Colonic mucosa (tissue), 4 donors: ENCODE data around the gene UPK1B. TPM values are rescaled to one million over a fixed set of nuclear protein-coding genes. Genes with fewer than 3 reads are reported as not detected.
"Not testable (repeated sequence)": the region's sequence is repeated elsewhere in the genome, so short reads cannot be mapped to it uniquely, and the experiment has no call there.

ENCODE experiments used
- DNase-seq: peaks from one replicate; pipeline ENCODE4 v3.0.0-alpha.2; 2020
- H3K27ac ChIP-seq: fragments of 200-600 bp; one replicate; pipeline ENCODE4 v1.8.0; 2021
- H3K27me3 ChIP-seq: fragments of 200-600 bp; one replicate; pipeline ENCODE4 v1.8.0; 2021
- H3K36me3 ChIP-seq: fragments of 200-600 bp; one replicate; pipeline ENCODE4 v1.8.0; 2021
- H3K4me1 ChIP-seq: fragments of 200-600 bp; one replicate; pipeline ENCODE4 v1.8.0; 2021; ENCODE audit warnings: mild to moderate bottlenecking
- H3K4me3 ChIP-seq: fragments of 200-600 bp; one replicate; pipeline ENCODE4 v1.8.0; 2021
- H3K9ac ChIP-seq, 2 donors: one replicate each; pipeline ENCODE4 v1.7.0; 2013; ENCODE audit warnings: control low read depth in 2 of 2, low read depth in 2 of 2, low read length in 2 of 2
- H3K9me3 ChIP-seq: fragments of 200-600 bp; one replicate; pipeline ENCODE4 v1.8.0; 2021
- intact Hi-C: fragments of 100-400 bp; cut with DNase I; formaldehyde crosslinking; loops from one replicate; pipeline ENCODE4 v1.14.1; 2022
- total RNA-seq, 2 donors: library from RNA; stranded (reverse); fragmentation: NEBNext Ultra II Directional in 1 of 2; extraction: Animal tissue kit (Norgen Biotek cat#: 25700) in 1 of 2; gene quantifications; one replicate each; pipeline ENCODE4 v1.2.1, GENCODE V29; 2021
- TF ChIP-seq, protein P1 (sequence below): fragments of 200-600 bp; IDR thresholded peaks from one replicate; pipeline ENCODE4 v1.8.0; 2022; ENCODE audit warnings: antibody characterized with exemption, mild to moderate bottlenecking
- donor health status: healthy.
- donor health status: DM: no; HTN: no; CAD: no.
- donor health status: DM: no; HTN: no; CAD: no.

The UPK1B gene
- total RNA-seq, 2 donors from 2014 or later, result not detected

DNA sequence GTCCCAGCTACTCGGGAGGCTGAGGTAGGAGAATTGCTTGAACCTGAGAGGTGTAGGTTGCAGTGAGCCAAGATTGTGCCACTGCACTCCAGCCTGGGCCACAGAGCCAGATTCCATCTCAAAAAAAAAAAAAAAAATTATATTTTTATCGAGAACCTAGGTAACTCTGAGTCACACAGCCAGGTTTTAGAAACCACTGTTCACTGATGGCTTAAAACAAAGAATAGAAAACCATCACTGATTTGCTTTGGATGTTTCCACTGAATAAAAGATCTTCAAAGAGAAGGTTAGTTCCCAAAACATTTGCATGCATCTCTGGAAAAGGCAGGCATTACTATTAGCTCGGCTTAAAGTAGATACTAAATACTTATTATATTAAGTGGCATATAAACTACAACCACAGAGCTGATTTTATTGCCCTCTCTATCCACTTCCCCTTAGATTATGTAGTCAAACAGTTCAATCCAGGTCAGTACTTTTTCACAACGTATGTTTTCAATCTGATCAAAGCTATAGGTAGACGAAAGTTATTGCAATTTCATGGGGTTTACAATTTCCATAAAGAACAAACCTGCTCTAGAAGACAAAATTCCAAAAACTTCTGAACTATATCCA is 65.9 kb downstream of the UPK1B start:
- Histone ChIP-seq H3K4me1 (no peaks in the 10 kb centered on the region), H3K27ac (peak overlapping the region; percentile 84), H3K4me3 (peak overlapping the region; percentile 58), H3K27me3 (no peaks in the 10 kb centered on the region), H3K9me3 (no peaks in the 10 kb centered on the region), H3K36me3 (no peaks in the 10 kb centered on the region), H3K9ac (peak overlapping the region; percentile 84 to 98)
- intact Hi-C loops, result no loop called here
- no peak for DNase-seq
- TF ChIP-seq, protein P1, sequence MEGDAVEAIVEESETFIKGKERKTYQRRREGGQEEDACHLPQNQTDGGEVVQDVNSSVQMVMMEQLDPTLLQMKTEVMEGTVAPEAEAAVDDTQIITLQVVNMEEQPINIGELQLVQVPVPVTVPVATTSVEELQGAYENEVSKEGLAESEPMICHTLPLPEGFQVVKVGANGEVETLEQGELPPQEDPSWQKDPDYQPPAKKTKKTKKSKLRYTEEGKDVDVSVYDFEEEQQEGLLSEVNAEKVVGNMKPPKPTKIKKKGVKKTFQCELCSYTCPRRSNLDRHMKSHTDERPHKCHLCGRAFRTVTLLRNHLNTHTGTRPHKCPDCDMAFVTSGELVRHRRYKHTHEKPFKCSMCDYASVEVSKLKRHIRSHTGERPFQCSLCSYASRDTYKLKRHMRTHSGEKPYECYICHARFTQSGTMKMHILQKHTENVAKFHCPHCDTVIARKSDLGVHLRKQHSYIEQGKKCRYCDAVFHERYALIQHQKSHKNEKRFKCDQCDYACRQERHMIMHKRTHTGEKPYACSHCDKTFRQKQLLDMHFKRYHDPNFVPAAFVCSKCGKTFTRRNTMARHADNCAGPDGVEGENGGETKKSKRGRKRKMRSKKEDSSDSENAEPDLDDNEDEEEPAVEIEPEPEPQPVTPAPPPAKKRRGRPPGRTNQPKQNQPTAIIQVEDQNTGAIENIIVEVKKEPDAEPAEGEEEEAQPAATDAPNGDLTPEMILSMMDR, result no peak

DNA sequence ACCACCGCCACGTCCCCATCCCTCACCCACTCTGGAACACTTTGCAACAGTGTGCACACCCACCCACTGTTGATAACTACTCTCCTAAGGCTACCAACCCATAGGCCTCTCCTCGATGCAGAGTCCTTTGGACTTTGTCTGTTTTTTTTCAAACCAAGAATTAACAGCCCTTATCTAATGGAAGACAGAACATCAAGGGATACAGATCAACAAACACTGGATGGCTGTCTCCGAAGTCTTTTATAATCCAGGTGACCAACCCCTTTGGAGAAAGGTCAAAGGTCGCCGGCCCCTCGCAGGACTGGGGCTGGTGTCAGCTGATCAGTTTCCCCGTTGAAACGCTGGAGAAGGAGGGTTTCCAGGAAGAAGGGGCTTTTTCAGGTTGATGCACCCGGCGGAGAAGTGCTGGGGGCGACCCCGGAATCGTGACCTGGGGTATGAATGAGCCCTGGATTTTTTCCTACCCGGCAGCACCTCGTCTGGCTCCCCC is 66.7 kb downstream of the UPK1B start:
- TF ChIP-seq, protein P1, result no peak
- peak overlapping the region; percentile 58 for H3K4me3 ChIP-seq
- peak overlapping the region; percentile 84 to 98 for H3K9ac ChIP-seq
- no peaks in the 10 kb centered on the region for H3K4me1 ChIP-seq
- H3K27me3 ChIP-seq, result no peaks in the 10 kb centered on the region
- intact Hi-C loops, result loop anchor here (2.0 to 10.0 kb wide), 2 partner anchors 93 to 355 kb away; partner anchors contain the start of gene TEX55
- H3K27ac ChIP-seq, result peak overlapping the region; percentile 84
- DNase-seq, result peak; percentile 82
- no peaks in the 10 kb centered on the region for H3K9me3 ChIP-seq
- H3K36me3 ChIP-seq, result no peaks in the 10 kb centered on the region

DNA sequence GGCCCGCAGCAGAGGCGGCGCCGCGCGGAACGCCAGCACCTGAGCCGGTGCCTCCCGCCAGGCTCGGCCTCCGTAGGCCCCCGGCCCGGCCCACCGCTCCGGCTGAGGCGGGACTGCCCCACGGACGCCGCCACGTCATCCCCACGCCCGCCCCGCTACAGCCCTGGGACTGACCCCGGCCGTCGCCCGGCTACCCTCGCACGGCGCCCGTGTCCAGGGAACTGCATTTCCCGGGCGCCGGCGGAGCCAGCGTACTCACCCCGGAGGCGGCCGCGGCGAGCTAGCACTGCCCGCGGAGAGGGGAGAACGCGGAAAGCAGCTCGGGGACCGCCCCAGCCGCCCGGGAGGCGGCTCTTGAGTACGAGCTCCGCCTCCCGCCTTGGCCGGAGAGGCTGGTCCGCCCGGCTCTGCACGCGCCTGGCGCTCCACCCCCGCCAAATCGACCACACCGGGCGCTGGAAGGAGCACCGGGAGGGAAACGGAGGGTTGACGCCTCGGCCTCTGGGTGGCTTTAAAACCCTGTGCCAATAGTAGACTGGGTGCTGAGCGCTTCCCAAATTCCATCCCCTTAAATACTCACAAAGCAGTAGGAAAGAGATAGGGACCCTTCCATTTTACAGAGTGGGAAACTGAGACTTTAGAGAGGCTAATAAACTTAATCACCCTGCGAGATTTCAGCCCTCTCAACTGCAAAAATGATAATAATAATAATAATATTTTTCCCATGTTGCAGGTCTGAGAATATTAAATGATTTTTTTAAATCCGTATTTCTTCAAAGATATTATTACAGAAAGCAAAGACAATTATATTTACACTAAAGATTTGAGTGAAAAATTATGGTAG is 67.4 kb downstream of the UPK1B start, which contains the start of gene B4GALT4:
TSS of gene B4GALT4 (minus strand) at position 288 of the 844 bp plus-strand sequence. CDS start 10,779 bp downstream, outside the sequence.
- DNase-seq, result peak; percentile 91
- peak within 1 kb of the TSS; percentile 84 to 98 for H3K9ac ChIP-seq
- TF ChIP-seq, protein P1, result no peak
- intact Hi-C loops, result loop anchor here (2.0 to 10.0 kb wide), 2 partner anchors 94 to 356 kb away; partner anchors contain the start of gene TEX55
- H3K36me3 ChIP-seq, result no peaks in the 10 kb centered on the region
- no peaks in the 10 kb centered on the region for H3K27me3 ChIP-seq
- no peaks in the 10 kb centered on the region for H3K9me3 ChIP-seq
- peak within 1 kb of the TSS; percentile 58 for H3K4me3 ChIP-seq
- no peaks in the 10 kb centered on the region for H3K4me1 ChIP-seq
- peak within 1 kb of the TSS; percentile 84 for H3K27ac ChIP-seq

DNA sequence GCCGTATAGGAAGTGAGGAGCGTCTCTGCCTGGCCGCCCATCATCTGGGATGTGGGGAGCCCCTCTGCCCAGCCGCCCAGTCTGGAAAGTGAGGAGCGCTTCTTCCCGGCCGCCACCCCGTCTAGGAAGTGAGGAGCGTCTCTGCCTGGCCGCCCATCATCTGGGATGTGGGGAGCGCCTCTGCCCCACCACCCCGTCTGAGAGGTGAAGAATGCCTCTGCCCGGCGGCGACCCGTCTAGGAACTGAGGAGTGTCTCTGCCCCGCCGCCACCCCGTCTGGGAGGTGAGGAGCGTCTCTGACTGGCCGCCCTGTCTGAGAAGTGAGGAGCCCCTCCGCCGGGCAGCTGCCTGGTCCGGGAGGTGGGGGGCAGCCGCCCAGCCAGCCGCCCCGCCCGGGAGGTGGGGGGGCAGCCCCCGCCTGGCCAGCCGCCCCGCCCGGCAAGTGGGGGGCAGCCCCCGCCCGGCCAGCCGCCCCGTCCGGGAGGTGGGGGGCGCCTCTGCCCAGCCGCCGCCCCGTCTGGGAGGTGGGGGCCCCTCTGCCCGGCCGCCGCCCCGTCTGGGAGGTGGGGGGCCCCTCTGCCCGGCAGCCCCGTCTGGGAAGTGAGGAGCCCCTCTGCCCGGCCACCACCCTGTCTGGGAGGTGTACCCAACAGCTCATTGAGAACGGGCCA is 69.1 kb downstream of the UPK1B start:
- H3K36me3 ChIP-seq, H3K27ac ChIP-seq, DNase-seq, H3K9me3 ChIP-seq, H3K9ac ChIP-seq, H3K27me3 ChIP-seq, H3K4me1 ChIP-seq, H3K4me3 ChIP-seq: not testable (repeated sequence)
- intact Hi-C loops, result loop anchor here (10.0 kb wide), 1 partner anchor 358 kb away; no protein-coding TSS in a partner anchor

GRCh38 chr3:119243058-119243529 is 69.7 kb downstream of the UPK1B start:
- not testable (repeated sequence) for H3K9me3 ChIP-seq, H3K27me3 ChIP-seq, H3K9ac ChIP-seq, DNase-seq, H3K4me3 ChIP-seq, H3K27ac ChIP-seq, H3K4me1 ChIP-seq, H3K36me3 ChIP-seq
- intact Hi-C loops, result loop anchor here (10.0 kb wide), 1 partner anchor 358 kb away; no protein-coding TSS in a partner anchor

- Histone ChIP-seq H3K27me3 (no peaks in the 10 kb centered on the region), H3K9me3 (no peaks in the 10 kb centered on the region)
- TF ChIP-seq, protein P1, result no peak
These were observed 70.3 kb downstream of the UPK1B start for GRCh38 chr3:119243712-119244111.

More at GRCh38 chr3:119243712-119244111, 70.3 kb downstream of the UPK1B start:
- H3K4me3 ChIP-seq, result no peak overlapping the region
- DNase-seq, result no peak
- intact Hi-C loops, result loop anchor here (10.0 kb wide), 1 partner anchor 359 kb away; no protein-coding TSS in a partner anchor
- no peaks in the 10 kb centered on the region for H3K4me1 ChIP-seq
- no peak overlapping the region for H3K9ac ChIP-seq
- H3K36me3 ChIP-seq, result no peaks in the 10 kb centered on the region
- no peak overlapping the region for H3K27ac ChIP-seq
